Fibroblast of the aortic adventitia (primary cell): ENCODE data around the gene MVB12B. TPM values are rescaled to one million over a fixed set of nuclear protein-coding genes. Genes with fewer than 3 reads are reported as not detected.

Experiments used
- DNase-seq: peaks from one replicate; pipeline ENCODE4 v3.0.0-alpha.2; 2010; ENCODE audit warnings: low read depth
- H3K4me3 ChIP-seq: 2 replicates; pipeline ENCODE4 v1.5.1; 2011; ENCODE audit warnings: low read depth, mild to moderate bottlenecking, control low read depth, low read length, moderate library complexity
- total RNA-seq: library from RNA; depleted of rRNA; stranded (reverse); fragments of >200 nt; gene quantifications from 2 replicates; pipeline ENCODE4 v1.2.3, GENCODE V29; 2012; ENCODE audit warnings: low replicate concordance
- TF ChIP-seq, protein P1 (sequence below): IDR thresholded peaks from 2 replicates; pipeline ENCODE4 v1.5.1; 2011; ENCODE audit warnings: mild to moderate bottlenecking, low read length, control low read depth, inconsistent platforms; ENCODE audit not compliant: insufficient read depth

Gene MVB12B
- total RNA-seq, 1 donor = 3.5 TPM

DNA sequence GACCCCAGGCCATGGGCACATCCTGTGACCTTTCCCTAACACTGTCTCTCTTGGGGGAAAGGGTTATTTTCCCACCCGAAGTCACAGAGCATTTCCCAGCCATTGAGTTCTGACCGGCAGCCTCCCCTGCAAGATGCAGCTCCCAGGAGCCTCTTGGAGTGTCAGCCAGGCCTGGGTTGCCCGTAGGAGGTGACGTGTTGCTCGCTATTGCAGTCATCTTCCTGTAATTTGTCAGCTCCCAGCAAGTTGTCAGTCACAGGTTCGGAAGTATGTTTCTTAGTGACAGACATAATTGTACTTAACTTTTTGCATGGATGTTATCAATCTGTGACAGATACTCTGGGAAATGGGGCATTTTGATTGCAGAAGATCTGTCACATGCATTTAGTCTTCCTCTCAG is 74.5 kb downstream of the MVB12B start:
- no peak for DNase-seq
- H3K4me3 ChIP-seq = no peak overlapping the region
- TF ChIP-seq, protein P1, sequence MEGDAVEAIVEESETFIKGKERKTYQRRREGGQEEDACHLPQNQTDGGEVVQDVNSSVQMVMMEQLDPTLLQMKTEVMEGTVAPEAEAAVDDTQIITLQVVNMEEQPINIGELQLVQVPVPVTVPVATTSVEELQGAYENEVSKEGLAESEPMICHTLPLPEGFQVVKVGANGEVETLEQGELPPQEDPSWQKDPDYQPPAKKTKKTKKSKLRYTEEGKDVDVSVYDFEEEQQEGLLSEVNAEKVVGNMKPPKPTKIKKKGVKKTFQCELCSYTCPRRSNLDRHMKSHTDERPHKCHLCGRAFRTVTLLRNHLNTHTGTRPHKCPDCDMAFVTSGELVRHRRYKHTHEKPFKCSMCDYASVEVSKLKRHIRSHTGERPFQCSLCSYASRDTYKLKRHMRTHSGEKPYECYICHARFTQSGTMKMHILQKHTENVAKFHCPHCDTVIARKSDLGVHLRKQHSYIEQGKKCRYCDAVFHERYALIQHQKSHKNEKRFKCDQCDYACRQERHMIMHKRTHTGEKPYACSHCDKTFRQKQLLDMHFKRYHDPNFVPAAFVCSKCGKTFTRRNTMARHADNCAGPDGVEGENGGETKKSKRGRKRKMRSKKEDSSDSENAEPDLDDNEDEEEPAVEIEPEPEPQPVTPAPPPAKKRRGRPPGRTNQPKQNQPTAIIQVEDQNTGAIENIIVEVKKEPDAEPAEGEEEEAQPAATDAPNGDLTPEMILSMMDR = no peak

DNA sequence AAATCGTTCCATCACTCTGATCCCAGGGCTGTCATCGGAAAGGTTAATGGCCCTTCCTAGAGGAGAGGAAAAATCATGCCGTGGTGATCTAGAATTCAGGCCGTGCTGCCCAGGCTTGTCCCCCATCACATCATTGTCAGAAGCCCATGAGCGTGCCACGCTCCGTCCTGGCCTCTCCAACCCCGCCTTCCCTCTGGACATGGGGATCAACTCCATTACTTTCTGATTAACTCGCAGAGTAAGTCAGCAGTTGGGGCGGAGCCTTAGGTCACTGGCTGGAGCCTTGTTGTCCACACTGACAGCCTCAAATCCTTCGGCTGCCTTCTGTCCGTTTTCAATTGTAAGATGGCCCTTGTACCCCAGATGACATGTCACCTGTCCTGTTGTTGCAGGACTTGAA is 75.0 kb downstream of the MVB12B start:
- H3K4me3 ChIP-seq = no peak overlapping the region
- DNase-seq = no peak
- TF ChIP-seq, protein P1 = no peak

DNA sequence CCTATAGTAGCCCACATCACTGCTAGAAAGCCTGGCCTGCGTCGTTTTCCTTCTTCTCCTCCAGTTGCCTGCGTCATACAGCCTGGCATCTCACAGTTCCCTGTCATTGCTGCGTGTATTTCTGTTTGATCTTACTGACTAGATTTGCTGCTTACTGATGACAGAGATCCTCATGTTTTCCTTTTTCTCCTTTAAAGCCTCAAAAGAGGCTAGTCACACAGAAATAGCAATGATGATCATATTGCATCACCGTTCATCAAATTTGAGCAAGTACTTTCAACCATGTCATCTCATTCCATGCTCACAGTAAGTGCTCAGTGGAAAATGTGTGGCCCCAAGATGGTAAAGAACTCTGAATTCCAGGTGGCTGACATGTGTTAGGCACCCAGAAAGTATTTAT is 76.8 kb downstream of the MVB12B start:
- no peak overlapping the region for H3K4me3 ChIP-seq
- DNase-seq = no peak
- TF ChIP-seq, protein P1 = no peak

DNA sequence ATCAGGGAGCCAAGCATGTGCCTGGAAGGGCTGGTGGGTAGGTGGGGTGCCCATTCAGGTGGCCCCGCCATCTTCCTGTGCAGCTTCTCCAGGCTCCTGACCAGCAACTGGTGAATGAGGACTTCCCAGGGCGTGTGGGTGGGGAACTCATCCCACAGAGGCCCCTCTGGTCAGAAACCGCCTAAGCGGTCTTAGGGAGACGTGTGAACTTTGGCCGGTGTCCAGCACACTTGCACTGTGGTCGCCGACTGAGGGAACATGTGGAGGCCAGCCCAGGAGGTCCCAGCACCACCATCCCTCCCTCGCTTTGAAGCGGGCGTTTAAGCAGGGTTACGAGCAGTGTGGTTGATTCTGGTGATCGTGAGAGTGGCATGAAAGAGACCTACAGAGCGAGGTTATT is 77.8 kb downstream of the MVB12B start:
- DNase-seq = no peak
- TF ChIP-seq, protein P1 = no peak
- H3K4me3 ChIP-seq = no peak overlapping the region

DNA sequence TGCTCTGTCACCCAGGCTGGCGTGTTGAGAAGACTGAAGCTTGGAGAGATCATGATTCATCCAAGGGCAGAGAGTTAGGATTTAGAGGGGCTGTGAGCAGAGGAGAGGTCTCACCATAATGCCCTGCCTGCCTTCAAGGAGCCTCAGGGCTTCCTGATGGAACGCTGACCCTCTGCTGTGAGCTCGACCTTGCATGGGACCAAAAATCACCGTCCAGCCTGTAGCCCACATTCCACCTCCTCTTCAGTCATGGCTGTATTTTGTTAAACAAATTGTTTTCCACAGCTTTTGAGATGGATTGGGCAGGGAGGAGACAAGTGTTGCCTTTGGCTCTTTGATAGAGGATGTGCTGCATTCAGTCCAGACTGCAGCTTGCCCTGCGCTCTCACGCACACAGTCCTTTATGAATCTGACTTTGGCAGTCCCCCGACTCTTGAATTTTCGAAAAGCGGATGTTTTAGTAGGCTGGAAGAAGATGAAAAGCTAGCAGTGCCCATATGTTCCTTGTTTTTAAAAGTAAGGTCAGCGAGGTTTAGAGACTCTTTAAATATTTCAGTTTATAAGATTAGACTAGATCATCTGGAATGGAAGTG is 79.5 kb downstream of the MVB12B start:
- H3K4me3 ChIP-seq = no peak overlapping the region
- TF ChIP-seq, protein P1 = no peak
- peak; percentile 44 for DNase-seq

DNA sequence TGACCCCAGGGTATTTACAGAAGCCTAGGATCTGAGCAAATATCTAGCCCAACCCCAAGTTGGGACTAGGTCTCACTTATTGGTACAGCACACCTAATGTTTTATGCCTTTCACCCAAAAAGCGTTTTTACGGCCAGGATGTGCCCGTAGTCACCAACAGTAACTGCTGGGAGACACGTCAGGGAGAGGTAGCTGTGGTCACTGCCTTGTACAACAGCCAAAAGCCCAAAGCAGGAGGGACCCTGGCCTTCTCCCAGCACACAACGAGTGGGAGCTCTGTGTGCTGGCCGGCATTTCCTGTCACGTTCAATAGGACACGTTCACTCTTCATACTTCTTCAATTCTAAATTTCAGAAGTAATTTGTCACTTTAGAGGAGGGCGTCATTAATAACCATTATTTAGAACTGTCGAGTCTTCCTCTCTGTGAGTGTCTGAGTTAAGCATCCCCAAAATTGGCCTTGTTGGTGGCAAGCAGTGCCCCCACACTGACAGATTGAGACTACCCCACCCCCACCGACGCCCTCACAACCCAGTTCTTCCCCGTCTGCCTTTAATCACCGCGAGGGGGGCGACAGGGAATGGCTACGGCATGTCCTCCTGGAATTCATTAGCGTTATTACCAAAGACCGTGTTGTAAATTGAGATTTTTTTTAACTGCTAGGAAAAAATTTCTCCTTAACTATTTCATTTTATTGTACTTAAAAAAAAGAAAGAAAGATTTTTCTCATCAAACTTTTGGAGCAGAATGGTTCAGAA is 80.7 kb downstream of the MVB12B start:
- no peak for DNase-seq
- TF ChIP-seq, protein P1 = no peak

More for the DNA sequence above, 80.7 kb downstream of the MVB12B start:
- no peak overlapping the region for H3K4me3 ChIP-seq
